Limb (tissue), 2 donors: Measurements from ENCODE around the gene MUC6.
"Not testable (repeated sequence)": the region's sequence is repeated elsewhere in the genome, so short reads cannot be mapped to it uniquely, and the experiment has no call there.

ENCODE experiments used
- DNase-seq, 2 donors: peaks; one replicate each; pipeline ENCODE4 v3.0.0-alpha.2; 2016; ENCODE audit errors: extremely low spot score in 2 of 2

The MUC6 gene

GRCh38 chr11:1024597-1025409 is 11.7 kb downstream of the MUC6 start:
- DNase-seq: no peak

- DNase-seq: no peak
These were observed 12.5 kb downstream of the MUC6 start for GRCh38 chr11:1023811-1024596.

- no peak for DNase-seq
These were observed 13.4 kb downstream of the MUC6 start for GRCh38 chr11:1022908-1023810.

GRCh38 chr11:1022411-1022810 is 14.1 kb downstream of the MUC6 start:
- DNase-seq: no peak

- DNase-seq: no peak
These were observed 16.2 kb downstream of the MUC6 start for GRCh38 chr11:1020211-1020905.

- no peak for DNase-seq
These were observed 17.1 kb downstream of the MUC6 start for GRCh38 chr11:1019321-1019910.

- no peak for DNase-seq
These were observed 18.4 kb downstream of the MUC6 start for GRCh38 chr11:1018091-1018490.

GRCh38 chr11:1017269-1018005 is 19.1 kb downstream of the MUC6 start:
- DNase-seq: no peak

GRCh38 chr11:1016610-1017126 is 19.9 kb downstream of the MUC6 start:
- DNase-seq: not testable (repeated sequence)

- no peak for DNase-seq
These were observed 20.5 kb downstream of the MUC6 start for GRCh38 chr11:1015826-1016545.

- no peak for DNase-seq
These were observed 21.5 kb downstream of the MUC6 start for GRCh38 chr11:1015064-1015463.

GRCh38 chr11:1014276-1014675 is 22.2 kb downstream of the MUC6 start:
- DNase-seq: no peak

- DNase-seq: no peak
These were observed 22.9 kb downstream of the MUC6 start for GRCh38 chr11:1013631-1013935.

GRCh38 chr11:1012740-1013630 is 23.5 kb downstream of the MUC6 start:
- DNase-seq: peak; percentile 41 to 56

- no peak for DNase-seq
These were observed 24.2 kb downstream of the MUC6 start for GRCh38 chr11:1012291-1012690.

- no peak for DNase-seq
These were observed 25.2 kb downstream of the MUC6 start for GRCh38 chr11:1011320-1011698.

GRCh38 chr11:1010551-1011319 is 25.8 kb downstream of the MUC6 start:
- no peak for DNase-seq

GRCh38 chr11:1009991-1010390 is 26.5 kb downstream of the MUC6 start:
- peak in 1 of 2 donors; percentile 10 for DNase-seq
